GM18909 (cell line): ENCODE data around the gene CEBPB.
"Not testable (repeated sequence)": the region's sequence is repeated elsewhere in the genome, so short reads cannot be mapped to it uniquely, and the experiment has no call there.

Source experiments
- ATAC-seq: cut with Tn5 transposase; IDR thresholded peaks from one replicate; pipeline ENCODE4 v1.9.1; 2021; ENCODE audit warnings: mild to moderate bottlenecking; ENCODE audit not compliant: unreplicated experiment, poor library complexity

The CEBPB gene

GRCh38 chr20:50190251-50191064 lies at the start of gene CEBPB:
CEBPB (plus strand) TSS chr20:50190830; CDS start chr20:50191034, 204 bp downstream.
- peak; percentile 36 for ATAC-seq

DNA sequence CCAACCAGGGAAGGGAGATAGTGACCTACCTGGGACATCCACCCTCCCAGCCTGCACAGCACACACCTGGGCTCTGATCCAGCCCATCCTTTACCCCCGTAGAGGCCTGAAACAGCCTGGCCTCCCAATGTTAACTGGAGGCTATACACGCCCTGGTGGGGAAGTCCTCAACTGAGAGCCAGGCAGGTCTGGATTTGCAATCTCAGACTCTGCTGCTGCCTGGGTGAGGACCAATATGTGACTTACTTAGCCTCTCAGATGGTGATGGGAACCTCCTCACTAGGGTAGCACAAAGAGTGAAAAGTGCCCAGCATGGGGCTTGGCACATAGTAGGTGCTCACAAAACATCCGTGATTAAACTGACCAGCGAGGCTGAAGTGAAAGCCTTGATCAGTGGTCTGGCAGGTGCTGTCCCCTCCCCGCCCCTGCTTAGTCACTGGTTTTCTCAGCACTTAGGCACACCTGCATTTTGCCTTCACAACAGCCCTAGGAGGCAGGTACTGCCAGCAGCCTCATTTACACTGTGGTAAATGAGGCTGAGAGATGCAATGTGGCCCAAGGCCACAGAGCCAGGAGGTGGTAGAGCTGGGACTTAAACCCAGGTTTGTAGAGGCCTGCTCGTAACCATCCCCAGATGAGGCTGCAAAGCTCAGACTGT lies 49.5 kb upstream of the CEBPB start:
- ATAC-seq = no peak

DNA sequence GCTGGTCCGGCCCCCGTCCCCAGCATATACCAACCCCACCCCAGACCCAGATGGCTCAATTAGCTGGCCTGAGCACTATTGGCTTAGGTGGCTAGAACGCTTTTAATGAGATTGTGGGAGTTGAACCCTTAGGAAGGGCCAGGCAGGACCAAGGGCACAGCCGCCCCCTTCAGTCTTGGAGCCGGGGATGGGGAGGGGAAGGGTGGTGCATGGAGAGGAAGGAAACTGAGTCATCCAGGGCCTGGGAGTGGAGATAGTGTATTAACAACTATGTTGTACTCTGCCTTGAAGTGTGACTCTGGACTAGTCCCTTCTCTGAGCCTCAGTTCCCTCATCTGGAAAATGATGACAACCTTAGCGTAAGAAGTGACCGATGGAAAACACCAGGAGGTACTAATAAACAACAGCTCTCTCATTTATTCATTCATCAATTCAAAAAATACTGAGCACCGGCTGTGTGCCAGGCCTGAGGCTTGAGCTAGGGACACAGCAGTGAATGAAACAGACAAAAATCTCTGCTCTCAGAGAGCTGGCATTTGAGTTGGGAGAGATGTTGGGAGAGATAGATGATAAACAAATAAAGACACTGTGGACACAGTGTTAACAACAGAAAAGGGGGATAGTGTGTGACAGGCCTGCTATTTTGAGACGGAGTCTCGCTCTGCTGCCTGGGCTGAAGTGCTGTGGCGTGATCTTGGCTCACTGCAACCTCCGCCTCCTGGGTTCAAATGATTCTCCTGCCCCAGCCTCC lies 48.6 kb upstream of the CEBPB start:
- ATAC-seq = no peak

- ATAC-seq = no peak
These were observed 47.8 kb upstream of the CEBPB start for GRCh38 chr20:50142812-50143211.

- no peak for ATAC-seq
These were observed 46.3 kb upstream of the CEBPB start for GRCh38 chr20:50144362-50144761.

- no peak for ATAC-seq
These were observed 45.1 kb upstream of the CEBPB start for GRCh38 chr20:50145566-50145965.

GRCh38 chr20:50146214-50146613 lies 44.4 kb upstream of the CEBPB start:
- no peak for ATAC-seq

GRCh38 chr20:50146732-50147662 lies 43.6 kb upstream of the CEBPB start:
- no peak for ATAC-seq

DNA sequence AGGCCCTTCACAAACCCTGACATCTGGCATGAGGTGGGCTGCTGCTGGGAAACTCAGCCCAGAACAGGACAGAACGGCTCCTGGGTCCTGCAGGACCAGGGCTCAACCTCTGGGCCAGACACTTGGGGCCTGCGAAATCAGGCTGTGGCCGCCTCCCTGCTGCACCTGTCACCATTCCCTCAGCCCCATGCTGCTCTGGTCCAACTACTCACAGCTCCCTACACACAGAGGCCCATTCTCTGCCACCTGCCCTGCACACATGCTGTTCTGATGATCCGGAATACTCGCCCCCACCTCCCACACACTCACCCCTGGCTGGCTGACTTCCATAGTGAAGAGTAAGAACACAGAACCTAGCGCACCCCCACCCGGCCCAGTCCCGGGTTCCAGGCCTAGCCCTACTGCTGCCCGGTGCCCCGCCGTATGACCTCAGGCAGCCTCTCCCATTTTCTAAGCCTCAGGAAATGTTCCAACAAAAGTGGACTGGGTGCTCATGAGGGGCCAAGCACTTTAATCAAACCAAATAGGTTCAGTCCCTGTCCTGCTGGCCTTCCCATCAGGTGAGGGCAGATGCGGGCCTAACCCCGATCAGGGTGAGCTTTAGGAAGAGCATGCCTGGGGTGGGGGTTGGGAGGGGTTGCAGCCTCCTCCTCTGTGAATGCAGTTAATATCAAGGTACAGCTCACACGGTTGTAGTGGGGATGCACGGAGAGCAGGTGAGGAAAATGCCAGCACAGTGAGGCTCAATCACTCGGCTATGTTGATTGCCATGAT lies 41.0 kb upstream of the CEBPB start:
- no peak for ATAC-seq

GRCh38 chr20:50151034-50151743 lies 39.4 kb upstream of the CEBPB start:
- no peak for ATAC-seq

- no peak for ATAC-seq
These were observed 38.1 kb upstream of the CEBPB start for GRCh38 chr20:50152394-50153152.

GRCh38 chr20:50153153-50153499 lies 37.5 kb upstream of the CEBPB start:
- ATAC-seq = no peak

- ATAC-seq = peak; percentile 93
These were observed 36.9 kb upstream of the CEBPB start, which contains the start of gene PEDS1 for GRCh38 chr20:50153500-50154377. PEDS1 (minus strand) TSS chr20:50153723; CDS start chr20:50153637, 86 bp downstream.

DNA sequence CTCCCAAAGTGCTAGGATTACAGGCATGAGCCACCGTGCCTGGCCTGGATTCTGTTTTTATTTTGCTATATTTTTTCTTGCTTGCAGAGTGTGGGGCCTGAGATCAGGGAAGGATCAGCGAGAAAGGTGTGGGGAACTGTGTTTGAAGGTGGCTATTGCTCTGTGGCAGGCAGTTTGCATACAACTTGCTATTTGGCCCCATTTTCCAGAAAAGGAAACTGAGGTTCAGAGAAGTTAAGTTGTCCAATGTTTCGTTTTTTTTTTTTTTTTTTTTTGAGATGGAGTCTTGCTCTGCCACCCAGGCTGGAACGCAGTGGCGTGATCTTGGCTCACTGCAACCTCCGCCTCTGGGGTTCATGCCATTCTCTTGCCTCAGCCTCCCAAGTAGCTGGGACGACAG lies 29.1 kb upstream of the CEBPB start:
- ATAC-seq = not testable (repeated sequence)

DNA sequence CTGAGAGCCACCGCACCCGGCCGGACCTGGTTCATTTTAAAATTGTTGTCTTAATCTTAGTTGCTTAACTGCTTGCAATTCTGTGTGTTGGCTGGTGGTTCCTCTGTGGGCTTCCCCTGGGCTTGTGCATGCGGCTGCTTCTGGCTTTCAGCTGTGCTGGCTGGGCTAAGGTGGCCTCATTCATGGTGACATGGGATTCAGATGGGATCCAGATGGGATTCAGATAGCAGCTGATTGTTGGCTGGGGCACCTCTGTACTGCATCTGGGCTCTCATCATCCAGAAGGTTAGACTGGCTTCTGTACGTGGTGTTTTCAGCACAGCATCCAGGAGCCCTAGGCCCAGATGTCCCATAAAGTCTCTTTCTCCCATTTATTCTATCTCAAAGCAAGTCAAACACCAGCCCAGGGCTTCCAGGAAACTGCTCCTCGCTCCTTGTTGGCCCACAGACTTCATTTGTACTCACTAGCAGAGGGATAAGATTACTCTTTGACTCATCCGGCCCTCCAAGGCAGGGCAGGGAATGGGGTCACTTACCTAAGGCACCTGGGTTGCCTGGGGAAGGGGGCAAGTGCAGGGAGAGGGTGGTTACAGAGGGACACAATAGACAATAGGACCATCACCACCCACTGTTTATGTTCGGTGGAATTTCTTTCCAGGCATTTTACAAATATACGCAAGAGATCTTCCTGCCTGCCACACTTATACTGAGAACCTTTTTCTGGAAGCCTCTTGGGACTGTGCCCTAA lies 26.9 kb upstream of the CEBPB start:
- no peak for ATAC-seq
